KMS-11 (cell line): Measurements from ENCODE around the gene CFAP74.

Experiments
- H2AFZ ChIP-seq: fragments of 200-600 bp; sonication (generic); 2 replicates; pipeline ENCODE4 v1.6.1; 2016; ENCODE audit warnings: antibody characterized with exemption, mixed run types, low read depth
- H3K27ac ChIP-seq: fragments of 200-600 bp; sonication (generic); 2 replicates; pipeline ENCODE4 v1.6.1; 2016; ENCODE audit warnings: mild to moderate bottlenecking, mixed run types
- H3K27me3 ChIP-seq: fragments of 200-600 bp; sonication (generic); 2 replicates; pipeline ENCODE4 v1.6.1; 2017; ENCODE audit warnings: mild to moderate bottlenecking, low read depth, mixed run types, moderate library complexity; ENCODE audit not compliant: insufficient read depth
- H3K36me3 ChIP-seq: fragments of 200-600 bp; sonication (generic); 2 replicates; pipeline ENCODE4 v1.6.1; 2017; ENCODE audit warnings: mild to moderate bottlenecking, mixed run types; ENCODE audit not compliant: insufficient read depth
- H3K4me1 ChIP-seq: fragments of 200-600 bp; sonication (generic); 2 replicates; pipeline ENCODE4 v1.6.1; 2016; ENCODE audit warnings: mild to moderate bottlenecking, low read depth, mixed run types; ENCODE audit not compliant: poor library complexity, severe bottlenecking
- H3K4me2 ChIP-seq: fragments of 200-600 bp; sonication (generic); 2 replicates; pipeline ENCODE4 v1.7.0; 2016; ENCODE audit warnings: mild to moderate bottlenecking, mixed run types
- H3K4me3 ChIP-seq: fragments of 200-600 bp; sonication (generic); IDR thresholded peaks from 2 replicates; pipeline ENCODE4 v1.6.1; 2017; ENCODE audit warnings: low read depth, low read length, mixed read lengths; ENCODE audit not compliant: insufficient read depth
- H3K79me2 ChIP-seq: fragments of 200-600 bp; sonication (generic); 2 replicates; pipeline ENCODE4 v1.6.1; 2016; ENCODE audit warnings: low read depth, mixed run types; ENCODE audit not compliant: insufficient read depth
- H3K9ac ChIP-seq: fragments of 200-600 bp; sonication (generic); 2 replicates; pipeline ENCODE4 v1.6.1; 2016; ENCODE audit warnings: mild to moderate bottlenecking, mixed run types
- H4K20me1 ChIP-seq: fragments of 200-600 bp; sonication (generic); 2 replicates; pipeline ENCODE4 v1.6.1; 2016; ENCODE audit warnings: mild to moderate bottlenecking, mixed run types; ENCODE audit not compliant: insufficient read depth
- CTCF ChIP-seq: fragments of 200-600 bp; sonication (generic); conservative IDR thresholded peaks from 2 replicates; pipeline ENCODE4 v1.6.1; 2017; ENCODE audit warnings: low read depth, mild to moderate bottlenecking, antibody characterized with exemption, low read length, moderate library complexity, mixed read lengths

CFAP74 gene

DNA sequence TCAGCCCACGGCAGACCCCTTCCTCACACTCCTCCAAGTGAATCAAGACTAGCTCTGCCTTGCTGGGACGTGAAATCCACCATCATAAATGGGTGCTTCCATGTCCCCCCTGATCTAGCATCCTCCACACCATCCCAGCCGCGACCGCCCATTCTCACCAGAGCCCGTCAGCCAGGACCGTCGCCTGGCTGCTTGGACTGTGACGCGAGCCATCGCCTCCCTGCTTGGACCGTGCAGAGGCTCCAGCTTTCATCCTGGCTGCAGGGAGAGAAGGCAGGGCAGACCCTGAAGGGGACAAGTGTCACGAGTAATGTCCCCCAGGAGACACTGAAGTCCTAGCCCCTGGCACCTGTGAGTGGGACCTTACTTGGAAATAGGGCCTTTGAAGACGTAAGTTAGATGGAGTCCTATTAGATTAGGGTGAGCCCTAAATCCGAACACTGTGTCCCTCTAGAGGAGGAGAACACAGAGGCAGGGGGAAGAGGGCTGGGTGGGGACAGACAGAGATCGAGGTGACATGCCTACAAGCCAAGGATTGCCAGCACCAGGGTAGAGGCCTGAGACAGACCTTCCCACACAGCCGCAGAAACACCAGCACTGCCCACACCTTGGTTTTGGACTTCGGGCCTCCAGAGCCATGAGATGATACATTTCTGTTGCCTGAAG lies 33.9 kb upstream of the CFAP74 start:
- Histone ChIP-seq H3K27me3 (peaks cover 98% of the 10 kb centered on the region), H3K9ac (no peak overlapping the region), H3K4me2 (no peak overlapping the region), H3K4me3 (no peak overlapping the region), H3K4me1 (no peaks in the 10 kb centered on the region), H3K36me3 (no peaks in the 10 kb centered on the region), H2AFZ (no peak overlapping the region), H3K27ac (no peak overlapping the region), H4K20me1 (no peaks in the 10 kb centered on the region), H3K79me2 (no peaks in the 10 kb centered on the region)
- no peak for TF ChIP-seq CTCF

GRCh38 chr1:2036287-2036686 lies 32.7 kb upstream of the CFAP74 start:
- Histone ChIP-seq H3K27me3 (peaks cover 96% of the 10 kb centered on the region), H3K79me2 (no peaks in the 10 kb centered on the region), H3K4me2 (no peak overlapping the region)

GRCh38 chr1:2033165-2033564 lies 29.6 kb upstream of the CFAP74 start:
- Histone ChIP-seq H3K36me3 (no peaks in the 10 kb centered on the region), H4K20me1 (no peaks in the 10 kb centered on the region), H3K79me2 (no peaks in the 10 kb centered on the region), H3K4me3 (no peak overlapping the region), H3K4me2 (no peak overlapping the region), H3K9ac (no peak overlapping the region), H3K4me1 (no peaks in the 10 kb centered on the region), H2AFZ (no peak overlapping the region), H3K27me3 (peaks cover 96% of the 10 kb centered on the region), H3K27ac (no peak overlapping the region)
- no peak for TF ChIP-seq CTCF

More at GRCh38 chr1:2036287-2036686, 32.7 kb upstream of the CFAP74 start:
- H4K20me1 ChIP-seq, result no peaks in the 10 kb centered on the region
- no peaks in the 10 kb centered on the region for H3K36me3 ChIP-seq
- H3K27ac ChIP-seq, result no peak overlapping the region
- TF ChIP-seq CTCF, result no peak
- H2AFZ ChIP-seq, result no peak overlapping the region
- no peak overlapping the region for H3K9ac ChIP-seq
- no peak overlapping the region for H3K4me3 ChIP-seq
- no peaks in the 10 kb centered on the region for H3K4me1 ChIP-seq

GRCh38 chr1:2032737-2033136 lies 29.2 kb upstream of the CFAP74 start:
- no peaks in the 10 kb centered on the region for H3K79me2 ChIP-seq
- no peaks in the 10 kb centered on the region for H4K20me1 ChIP-seq
- peaks cover 94% of the 10 kb centered on the region for H3K27me3 ChIP-seq
- H3K36me3 ChIP-seq, result no peaks in the 10 kb centered on the region
- H3K9ac ChIP-seq, result no peak overlapping the region
- H2AFZ ChIP-seq, result no peak overlapping the region
- no peak overlapping the region for H3K4me2 ChIP-seq
- H3K4me3 ChIP-seq, result no peak overlapping the region
- no peak overlapping the region for H3K27ac ChIP-seq
- no peaks in the 10 kb centered on the region for H3K4me1 ChIP-seq
- no peak for TF ChIP-seq CTCF
